ENCODE data around the gene ZNF354C. TPM values are rescaled to one million over a fixed set of nuclear protein-coding genes. Genes with fewer than 3 reads are reported as not detected.

Gene ZNF354C
- total and polyA plus RNA-seq, 3 donors from 2014 or later = 4.0 to 4.8 (median 4.6) TPM

GRCh38 chr5:179121667-179122111 lies 61.5 kb downstream of the ZNF354C start:
- no peak for TF ChIP-seq POLR2A (IDR thresholded peaks at IDR 0.05)
- TF ChIP-seq, protein P1, sequence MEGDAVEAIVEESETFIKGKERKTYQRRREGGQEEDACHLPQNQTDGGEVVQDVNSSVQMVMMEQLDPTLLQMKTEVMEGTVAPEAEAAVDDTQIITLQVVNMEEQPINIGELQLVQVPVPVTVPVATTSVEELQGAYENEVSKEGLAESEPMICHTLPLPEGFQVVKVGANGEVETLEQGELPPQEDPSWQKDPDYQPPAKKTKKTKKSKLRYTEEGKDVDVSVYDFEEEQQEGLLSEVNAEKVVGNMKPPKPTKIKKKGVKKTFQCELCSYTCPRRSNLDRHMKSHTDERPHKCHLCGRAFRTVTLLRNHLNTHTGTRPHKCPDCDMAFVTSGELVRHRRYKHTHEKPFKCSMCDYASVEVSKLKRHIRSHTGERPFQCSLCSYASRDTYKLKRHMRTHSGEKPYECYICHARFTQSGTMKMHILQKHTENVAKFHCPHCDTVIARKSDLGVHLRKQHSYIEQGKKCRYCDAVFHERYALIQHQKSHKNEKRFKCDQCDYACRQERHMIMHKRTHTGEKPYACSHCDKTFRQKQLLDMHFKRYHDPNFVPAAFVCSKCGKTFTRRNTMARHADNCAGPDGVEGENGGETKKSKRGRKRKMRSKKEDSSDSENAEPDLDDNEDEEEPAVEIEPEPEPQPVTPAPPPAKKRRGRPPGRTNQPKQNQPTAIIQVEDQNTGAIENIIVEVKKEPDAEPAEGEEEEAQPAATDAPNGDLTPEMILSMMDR (IDR thresholded peaks at IDR 0.05) = no peak
- intact Hi-C loops (cut with DNase I; ENCODE audit: low total_unique reads) = no loop called here
- no peaks in the 10 kb centered on the region for H3K36me3 ChIP-seq (ENCODE audit: low read depth, missing control alignments)

GRCh38 chr5:179122411-179123108 lies 62.4 kb downstream of the ZNF354C start:
- H3K36me3 ChIP-seq (ENCODE audit: low read depth, missing control alignments) = no peaks in the 10 kb centered on the region
- no peaks in the 10 kb centered on the region for H3K9me3 ChIP-seq
- WGBS, 2 donors = 93 to 96% methylated on average over 12 to 19 of the region's 19 CpGs
- no peak overlapping the region for H3K4me3 ChIP-seq
- DNase-seq = no peak
- TF ChIP-seq, protein P1 (IDR thresholded peaks at IDR 0.05) = no peak
- no peak for TF ChIP-seq POLR2A (IDR thresholded peaks at IDR 0.05)
- intact Hi-C loops (cut with DNase I; ENCODE audit: low total_unique reads) = no loop called here
- no peaks in the 10 kb centered on the region for H3K4me1 ChIP-seq
- no peaks in the 10 kb centered on the region for H3K27me3 ChIP-seq
- H3K27ac ChIP-seq = no peak overlapping the region

More at GRCh38 chr5:179121667-179122111, 61.5 kb downstream of the ZNF354C start:
- Histone ChIP-seq H3K4me1 (no peaks in the 10 kb centered on the region), H3K27me3 (no peaks in the 10 kb centered on the region), H3K4me3 (peak overlapping the region in 1 of 2 donors; percentile 26), H3K9me3 (no peaks in the 10 kb centered on the region), H3K27ac (no peak overlapping the region)
- 72 to 80% methylated on average over 11 to 25 of the region's 25 CpGs for WGBS, 2 donors
- DNase-seq = peak; percentile 11

GRCh38 chr5:179123109-179123426 lies 62.9 kb downstream of the ZNF354C start:
- WGBS, 2 donors = 83 to 88% methylated on average over 1 to 2 of the region's 2 CpGs
- intact Hi-C loops (cut with DNase I; ENCODE audit: low total_unique reads) = no loop called here
- H3K4me1 ChIP-seq = no peaks in the 10 kb centered on the region
- H3K27me3 ChIP-seq = no peaks in the 10 kb centered on the region
- no peak for DNase-seq
- H3K27ac ChIP-seq = no peak overlapping the region
- no peaks in the 10 kb centered on the region for H3K36me3 ChIP-seq (ENCODE audit: low read depth, missing control alignments)
- TF ChIP-seq, protein P1 (IDR thresholded peaks at IDR 0.05) = no peak
- TF ChIP-seq POLR2A (IDR thresholded peaks at IDR 0.05) = no peak
- no peaks in the 10 kb centered on the region for H3K9me3 ChIP-seq
- H3K4me3 ChIP-seq = no peak overlapping the region

GRCh38 chr5:179123491-179124272 lies 63.5 kb downstream of the ZNF354C start:
- H3K27ac ChIP-seq = no peak overlapping the region
- no peaks in the 10 kb centered on the region for H3K4me1 ChIP-seq
- no peak for DNase-seq
- no peak overlapping the region for H3K4me3 ChIP-seq
- no peak for TF ChIP-seq POLR2A (IDR thresholded peaks at IDR 0.05)
- TF ChIP-seq, protein P1 (IDR thresholded peaks at IDR 0.05) = no peak
- H3K9me3 ChIP-seq = no peaks in the 10 kb centered on the region
- intact Hi-C loops (cut with DNase I; ENCODE audit: low total_unique reads) = no loop called here
- H3K36me3 ChIP-seq (ENCODE audit: low read depth, missing control alignments) = no peaks in the 10 kb centered on the region
- WGBS, 2 donors = 89 to 95% methylated on average over 19 of the region's 19 CpGs
- H3K27me3 ChIP-seq = no peaks in the 10 kb centered on the region

All from testis (tissue), 3 donors.